ENCODE results near the gene ZNF839.

DNA sequence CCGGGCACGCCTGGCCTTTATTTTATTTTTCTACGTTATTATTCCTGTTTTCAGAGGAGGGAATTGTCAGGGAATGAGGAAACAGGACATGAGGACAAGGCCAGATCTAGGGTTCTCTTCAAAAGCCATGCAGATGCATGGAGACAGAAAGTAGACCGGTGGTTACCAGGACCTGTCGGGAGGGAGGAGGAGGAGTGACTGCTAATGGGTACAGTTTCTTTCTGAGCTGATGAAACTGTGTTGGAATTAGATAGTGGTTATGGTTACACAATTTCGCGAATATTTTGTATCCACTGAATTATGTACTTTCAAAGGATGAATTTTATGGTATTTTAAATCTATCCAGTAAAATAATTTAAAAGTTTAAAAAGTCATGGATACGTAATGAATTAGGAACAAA lies 11.3 kb downstream of the ZNF839 start:
- TF ChIP-seq CTCF (IDR thresholded peaks at IDR 0.05; ENCODE audit: borderline replicate concordance, extremely low read depth, low read length, poor library complexity, severe bottlenecking) (no peak), EZH2 (IDR thresholded peaks at IDR 0.05; ENCODE audit: borderline replicate concordance, low read depth, low read length, severe bottlenecking) (no peak)
